ENCODE results near the gene CTRL.

CTRL gene

DNA sequence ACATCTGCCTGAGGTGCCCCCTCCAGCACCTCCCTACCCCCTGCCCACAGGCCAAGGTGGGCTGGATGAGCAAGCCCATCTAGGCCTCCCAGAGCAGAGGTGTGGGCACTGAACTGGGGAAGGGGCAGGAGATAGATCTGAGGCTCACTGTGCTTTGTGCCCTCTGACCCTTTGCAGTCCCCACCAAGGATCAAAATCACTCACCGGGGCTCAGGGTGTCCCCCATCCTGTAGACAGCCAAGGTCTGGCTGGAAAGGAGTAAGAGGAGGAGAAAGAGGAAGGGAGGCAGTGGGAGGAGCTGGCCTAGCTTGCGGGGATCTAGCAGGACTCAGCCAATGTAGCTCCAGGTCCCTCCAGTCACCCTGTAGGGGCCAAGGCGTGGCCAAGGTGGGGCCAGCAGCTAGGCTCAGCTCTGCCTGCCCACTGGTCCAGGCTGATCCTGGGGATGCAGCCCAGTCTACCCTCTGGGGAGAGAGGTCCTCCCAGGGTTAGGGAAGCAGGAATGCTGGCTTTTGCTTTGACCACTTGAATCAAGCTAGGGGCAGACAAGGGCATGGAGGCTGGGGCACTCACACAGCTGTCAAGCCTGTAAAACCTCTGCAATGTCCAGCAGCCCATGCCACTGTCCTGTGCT is 35.0 kb upstream of the CTRL start:
- peak overlapping the region; percentile 92 for H3K4me3 ChIP-seq (ENCODE audit: low read depth, low read length)
- in situ Hi-C loops (cut with HindIII; ENCODE audit: low sequenced_read_pairs), result no loop called here
- DNase-seq (ENCODE audit: low read depth, low spot score), result no peak
- TF ChIP-seq, protein P1, sequence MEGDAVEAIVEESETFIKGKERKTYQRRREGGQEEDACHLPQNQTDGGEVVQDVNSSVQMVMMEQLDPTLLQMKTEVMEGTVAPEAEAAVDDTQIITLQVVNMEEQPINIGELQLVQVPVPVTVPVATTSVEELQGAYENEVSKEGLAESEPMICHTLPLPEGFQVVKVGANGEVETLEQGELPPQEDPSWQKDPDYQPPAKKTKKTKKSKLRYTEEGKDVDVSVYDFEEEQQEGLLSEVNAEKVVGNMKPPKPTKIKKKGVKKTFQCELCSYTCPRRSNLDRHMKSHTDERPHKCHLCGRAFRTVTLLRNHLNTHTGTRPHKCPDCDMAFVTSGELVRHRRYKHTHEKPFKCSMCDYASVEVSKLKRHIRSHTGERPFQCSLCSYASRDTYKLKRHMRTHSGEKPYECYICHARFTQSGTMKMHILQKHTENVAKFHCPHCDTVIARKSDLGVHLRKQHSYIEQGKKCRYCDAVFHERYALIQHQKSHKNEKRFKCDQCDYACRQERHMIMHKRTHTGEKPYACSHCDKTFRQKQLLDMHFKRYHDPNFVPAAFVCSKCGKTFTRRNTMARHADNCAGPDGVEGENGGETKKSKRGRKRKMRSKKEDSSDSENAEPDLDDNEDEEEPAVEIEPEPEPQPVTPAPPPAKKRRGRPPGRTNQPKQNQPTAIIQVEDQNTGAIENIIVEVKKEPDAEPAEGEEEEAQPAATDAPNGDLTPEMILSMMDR (IDR thresholded peaks at IDR 0.05; ENCODE audit: low read depth, low read length), result no peak

- no peak for DNase-seq (ENCODE audit: low read depth, low spot score)
- in situ Hi-C loops (cut with HindIII; ENCODE audit: low sequenced_read_pairs), result no loop called here
- peak overlapping the region; percentile 92 for H3K4me3 ChIP-seq (ENCODE audit: low read depth, low read length)
- TF ChIP-seq, protein P1 (IDR thresholded peaks at IDR 0.05; ENCODE audit: low read depth, low read length), result no peak
Measured at GRCh38 chr16:67965668-67966548, 34.2 kb upstream of the CTRL start.

DNA sequence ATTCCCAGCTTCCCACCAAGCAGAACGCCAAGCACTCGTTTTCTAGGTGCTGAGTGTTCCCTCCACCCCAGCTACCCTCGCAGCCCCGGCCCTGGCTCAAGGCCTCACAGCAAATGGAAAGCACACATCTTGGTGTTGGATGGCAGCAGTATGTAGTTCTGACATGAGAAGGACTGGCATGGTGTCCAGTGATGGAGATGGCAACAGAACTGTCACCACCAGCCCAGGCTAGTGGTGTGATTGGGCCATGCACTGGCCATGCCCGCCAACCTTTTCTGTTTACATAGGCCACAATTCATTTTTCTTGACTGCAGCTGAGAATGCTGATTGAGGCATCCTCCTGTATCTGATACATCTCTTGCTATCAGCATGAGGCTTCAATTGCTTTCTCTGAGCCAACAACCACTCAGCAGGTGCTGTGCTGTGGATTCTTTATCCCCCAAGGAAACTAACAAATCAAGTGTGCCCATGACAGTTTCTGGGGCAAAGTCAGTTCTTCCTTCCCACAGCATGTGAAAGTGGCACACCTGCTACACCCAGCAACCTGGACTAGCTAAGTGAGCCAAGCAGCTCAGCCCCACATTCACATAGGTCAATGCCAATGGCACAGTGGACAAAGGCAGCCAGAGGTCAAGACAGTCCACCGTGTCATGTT is 32.9 kb upstream of the CTRL start:
- in situ Hi-C loops (cut with HindIII; ENCODE audit: low sequenced_read_pairs), result no loop called here
- no peak for DNase-seq (ENCODE audit: low read depth, low spot score)
- TF ChIP-seq, protein P1 (IDR thresholded peaks at IDR 0.05; ENCODE audit: low read depth, low read length), result no peak
- no peak overlapping the region for H3K4me3 ChIP-seq (ENCODE audit: low read depth, low read length)

DNA sequence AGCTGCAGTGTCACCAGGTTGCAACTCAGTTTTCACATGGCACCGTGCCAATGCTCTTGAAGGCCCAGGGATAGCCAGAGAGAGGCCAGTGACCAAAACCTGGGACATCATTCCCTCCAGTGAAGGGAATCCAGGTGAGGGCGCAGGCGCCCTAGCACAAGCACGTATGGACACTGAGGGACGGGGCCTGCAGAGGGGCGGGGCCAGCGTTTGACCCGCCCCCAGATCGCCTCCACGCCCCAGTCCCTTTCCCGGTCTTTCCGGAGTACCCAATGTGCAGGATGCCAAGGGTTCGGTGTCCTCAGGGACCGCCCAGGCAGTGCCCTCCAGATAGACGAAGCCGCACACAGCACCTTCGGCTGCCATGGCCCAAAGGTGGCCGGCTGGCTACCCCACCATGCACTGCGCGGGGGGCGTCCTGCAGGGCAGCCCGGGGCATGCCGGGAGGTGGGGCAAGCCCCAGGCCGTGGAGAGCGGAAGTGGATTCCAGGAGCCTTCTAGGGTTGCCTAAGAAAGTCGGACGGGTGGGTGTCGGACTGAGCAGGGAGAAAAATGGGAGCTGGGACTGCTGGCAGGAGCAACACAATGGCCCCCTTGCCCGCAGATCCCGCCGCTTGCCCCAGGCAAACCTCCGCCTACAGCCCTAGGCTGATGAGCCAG is 32.1 kb upstream of the CTRL start:
- no peak overlapping the region for H3K4me3 ChIP-seq (ENCODE audit: low read depth, low read length)
- in situ Hi-C loops (cut with HindIII; ENCODE audit: low sequenced_read_pairs), result no loop called here
- no peak for DNase-seq (ENCODE audit: low read depth, low spot score)
- TF ChIP-seq, protein P1 (IDR thresholded peaks at IDR 0.05; ENCODE audit: low read depth, low read length), result no peak

GRCh38 chr16:67963292-67963661 is 31.6 kb upstream of the CTRL start:
- in situ Hi-C loops (cut with HindIII; ENCODE audit: low sequenced_read_pairs), result no loop called here
- DNase-seq (ENCODE audit: low read depth, low spot score), result no peak
- TF ChIP-seq, protein P1 (IDR thresholded peaks at IDR 0.05; ENCODE audit: low read depth, low read length), result no peak
- no peak overlapping the region for H3K4me3 ChIP-seq (ENCODE audit: low read depth, low read length)

GRCh38 chr16:67962135-67962534 is 30.5 kb upstream of the CTRL start:
- no peak overlapping the region for H3K4me3 ChIP-seq (ENCODE audit: low read depth, low read length)
- DNase-seq (ENCODE audit: low read depth, low spot score), result no peak
- TF ChIP-seq, protein P1 (IDR thresholded peaks at IDR 0.05; ENCODE audit: low read depth, low read length), result no peak
- in situ Hi-C loops (cut with HindIII; ENCODE audit: low sequenced_read_pairs), result no loop called here

Data from astrocyte of the spinal cord (primary cell).